Loucy (cell line): Measurements from ENCODE around the gene TAGLN3.

Source experiments
- H2AFZ ChIP-seq: fragments of 200-600 bp; sonication (generic); 2 replicates; pipeline ENCODE4 v1.6.0; 2016; ENCODE audit warnings: antibody characterized with exemption, mild to moderate bottlenecking, low read length, moderate library complexity
- H3F3A ChIP-seq: fragments of 200-600 bp; 2 replicates; pipeline ENCODE4 v1.6.0; 2016; ENCODE audit warnings: antibody characterized with exemption, low read depth, mild to moderate bottlenecking
- H3K27me3 ChIP-seq: fragments of 200-600 bp; sonication (generic); 2 replicates; pipeline ENCODE4 v1.6.1; 2014; ENCODE audit warnings: low read length, mild to moderate bottlenecking; ENCODE audit not compliant: insufficient read depth, poor library complexity, severe bottlenecking
- H3K36me3 ChIP-seq: fragments of 200-600 bp; sonication (generic); 2 replicates; pipeline ENCODE4 v1.6.1; 2016; ENCODE audit warnings: low read length; ENCODE audit not compliant: insufficient read depth
- H3K4me1 ChIP-seq: fragments of 200-600 bp; sonication (generic); 2 replicates; pipeline ENCODE4 v1.5.1; 2014; ENCODE audit warnings: low read length, mild to moderate bottlenecking; ENCODE audit not compliant: insufficient read depth, poor library complexity, severe bottlenecking
- H3K4me2 ChIP-seq: fragments of 200-600 bp; sonication (generic); 2 replicates; pipeline ENCODE4 v1.6.0; 2014; ENCODE audit warnings: antibody characterized with exemption, low read length, low read depth, mild to moderate bottlenecking; ENCODE audit not compliant: poor library complexity, severe bottlenecking
- H3K4me3 ChIP-seq: fragments of 200-600 bp; sonication (generic); 2 replicates; pipeline ENCODE4 v1.5.1; 2014; ENCODE audit warnings: low read length, mild to moderate bottlenecking, mixed read lengths; ENCODE audit not compliant: poor library complexity, severe bottlenecking
- H3K79me2 ChIP-seq: fragments of 200-600 bp; sonication (generic); 2 replicates; pipeline ENCODE4 v1.6.1; 2014; ENCODE audit warnings: low read length; ENCODE audit not compliant: insufficient read depth
- H3K9ac ChIP-seq: fragments of 200-600 bp; sonication (generic); 2 replicates; pipeline ENCODE4 v1.6.0; 2014; ENCODE audit warnings: mild to moderate bottlenecking, low read depth, low read length, moderate library complexity; ENCODE audit not compliant: poor library complexity, severe bottlenecking
- H3K9me2 ChIP-seq: fragments of 200-600 bp; sonication (generic); replicated peaks from 2 replicates; pipeline ENCODE4 v1.6.1; 2016; ENCODE audit warnings: low read depth, low read length, mixed read lengths
- H3K9me3 ChIP-seq: fragments of 200-600 bp; sonication (generic); 2 replicates; pipeline ENCODE4 v1.6.1; 2014; ENCODE audit warnings: mild to moderate bottlenecking, antibody characterized with exemption, low read length, low read depth; ENCODE audit not compliant: insufficient read depth
- H4K20me1 ChIP-seq: fragments of 200-600 bp; sonication (generic); 2 replicates; pipeline ENCODE4 v1.6.0; 2014; ENCODE audit warnings: antibody characterized with exemption, low read length, mild to moderate bottlenecking; ENCODE audit not compliant: insufficient read depth, poor library complexity, severe bottlenecking
- CTCF ChIP-seq: fragments of 200-600 bp; sonication (generic); conservative IDR thresholded peaks from 2 replicates; pipeline ENCODE4 v1.5.1; 2014; ENCODE audit warnings: mild to moderate bottlenecking, antibody characterized with exemption, low read length
- EZH2phosphoT487 ChIP-seq: fragments of 200-600 bp; IDR thresholded peaks from 2 replicates; pipeline ENCODE4 v1.6.1; 2018; ENCODE audit warnings: antibody characterized with exemption, mild to moderate bottlenecking, moderate library complexity, borderline replicate concordance

TAGLN3 gene

GRCh38 chr3:112003321-112004080, 4.8 kb downstream of the TAGLN3 start:
- Histone ChIP-seq H3K4me2 (no peak overlapping the region), H3K4me3 (no peak overlapping the region), H3K27me3 (no peaks in the 10 kb centered on the region), H3F3A (no peaks in the 10 kb centered on the region), H4K20me1 (no peaks in the 10 kb centered on the region), H2AFZ (no peak overlapping the region), H3K4me1 (no peaks in the 10 kb centered on the region), H3K9me2 (no peaks in the 10 kb centered on the region), H3K79me2 (no peaks in the 10 kb centered on the region), H3K9me3 (no peaks in the 10 kb centered on the region), H3K36me3 (no peaks in the 10 kb centered on the region), H3K9ac (no peak overlapping the region)
- TF ChIP-seq CTCF = no peak
- TF ChIP-seq EZH2phosphoT487 = no peak

DNA sequence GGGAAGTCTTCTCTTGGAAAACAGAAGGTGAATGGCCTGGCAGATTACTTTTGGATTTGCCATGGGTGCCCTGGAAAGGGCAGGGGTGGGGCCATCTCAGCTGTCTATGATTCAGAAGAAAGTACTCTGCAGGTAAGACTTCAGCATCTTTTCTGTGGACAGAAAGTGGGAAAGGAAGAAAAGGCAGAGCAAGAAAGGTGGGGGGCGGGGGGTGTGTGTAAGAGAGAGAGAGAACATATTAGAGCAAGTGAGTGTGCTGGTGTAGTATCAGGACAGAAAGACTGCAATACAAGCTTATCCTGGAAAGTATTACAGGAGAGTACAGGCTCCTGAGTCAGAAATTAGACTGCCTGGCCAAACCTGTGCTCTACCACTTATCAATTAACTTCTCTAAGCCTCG, 5.5 kb downstream of the TAGLN3 start:
- H3K4me2 ChIP-seq = no peak overlapping the region
- no peak overlapping the region for H3K4me3 ChIP-seq
- no peak overlapping the region for H3K9ac ChIP-seq
- no peaks in the 10 kb centered on the region for H3K36me3 ChIP-seq
- no peaks in the 10 kb centered on the region for H3K27me3 ChIP-seq
- no peaks in the 10 kb centered on the region for H3K79me2 ChIP-seq
- H2AFZ ChIP-seq = no peak overlapping the region
- no peaks in the 10 kb centered on the region for H3K9me2 ChIP-seq
- H3K9me3 ChIP-seq = no peaks in the 10 kb centered on the region
- TF ChIP-seq EZH2phosphoT487 (no peak), CTCF (no peak)
- no peaks in the 10 kb centered on the region for H3K4me1 ChIP-seq
- no peaks in the 10 kb centered on the region for H4K20me1 ChIP-seq
- H3F3A ChIP-seq = no peaks in the 10 kb centered on the region

- Histone ChIP-seq H3K4me3 (no peak overlapping the region), H3F3A (no peaks in the 10 kb centered on the region), H3K9me3 (no peaks in the 10 kb centered on the region), H4K20me1 (no peaks in the 10 kb centered on the region), H3K79me2 (no peaks in the 10 kb centered on the region), H3K4me2 (no peak overlapping the region), H3K4me1 (no peaks in the 10 kb centered on the region), H3K9ac (no peak overlapping the region), H3K9me2 (no peaks in the 10 kb centered on the region), H3K27me3 (no peaks in the 10 kb centered on the region), H2AFZ (no peak overlapping the region), H3K36me3 (no peaks in the 10 kb centered on the region)
- TF ChIP-seq EZH2phosphoT487 (no peak), CTCF (no peak)
These were observed 5.9 kb downstream of the TAGLN3 start for GRCh38 chr3:112004669-112005068.
